HG03442 (cell line): ENCODE results near the gene NPLOC4.

Experiments
- ATAC-seq: cut with Tn5 transposase; IDR thresholded peaks from one replicate; pipeline ENCODE4 v1.9.1; 2021; ENCODE audit warnings: mild to moderate bottlenecking, moderate library complexity; ENCODE audit not compliant: unreplicated experiment

The NPLOC4 gene

GRCh38 chr17:81568416-81568815 is 68.5 kb downstream of the NPLOC4 start:
- no peak for ATAC-seq

GRCh38 chr17:81567191-81567590 is 69.7 kb downstream of the NPLOC4 start:
- ATAC-seq = no peak

- ATAC-seq = no peak
Observed at GRCh38 chr17:81566461-81567126, 70.3 kb downstream of the NPLOC4 start.

GRCh38 chr17:81565231-81565630 is 71.7 kb downstream of the NPLOC4 start:
- no peak for ATAC-seq

GRCh38 chr17:81564778-81565177 is 72.1 kb downstream of the NPLOC4 start:
- ATAC-seq = no peak

- no peak for ATAC-seq
Observed at GRCh38 chr17:81563861-81564586, 72.9 kb downstream of the NPLOC4 start.

- ATAC-seq = no peak
Observed at GRCh38 chr17:81561494-81561885, 75.4 kb downstream of the NPLOC4 start.

GRCh38 chr17:81558941-81559806 is 77.7 kb downstream of the NPLOC4 start:
- ATAC-seq = no peak

- no peak for ATAC-seq
Observed at GRCh38 chr17:81558115-81558468, 78.8 kb downstream of the NPLOC4 start.

- ATAC-seq = no peak
Observed at GRCh38 chr17:81557276-81558114, 79.4 kb downstream of the NPLOC4 start.

- no peak for ATAC-seq
Observed at GRCh38 chr17:81556863-81557262, 80.0 kb downstream of the NPLOC4 start.

- ATAC-seq = no peak
Observed at GRCh38 chr17:81556175-81556691, 80.7 kb downstream of the NPLOC4 start.

- no peak for ATAC-seq
Observed at GRCh38 chr17:81553616-81554181, 83.2 kb downstream of the NPLOC4 start.

GRCh38 chr17:81553018-81553615 is 83.8 kb downstream of the NPLOC4 start:
- ATAC-seq = no peak

GRCh38 chr17:81552244-81553017 is 84.5 kb downstream of the NPLOC4 start, which contains the start of gene FAAP100:
FAAP100 (minus strand) TSS chr17:81552353; CDS start chr17:81552330, 23 bp downstream.
- ATAC-seq = peak; percentile 57

- peak; percentile 11 for ATAC-seq
Observed at GRCh38 chr17:81551458-81552243, 85.3 kb downstream of the NPLOC4 start.

- no peak for ATAC-seq
Observed at GRCh38 chr17:81550830-81551457, 86.0 kb downstream of the NPLOC4 start.

GRCh38 chr17:81550285-81550684 is 86.6 kb downstream of the NPLOC4 start:
- no peak for ATAC-seq
